ENCODE data around the gene PECR.

Gene PECR

DNA sequence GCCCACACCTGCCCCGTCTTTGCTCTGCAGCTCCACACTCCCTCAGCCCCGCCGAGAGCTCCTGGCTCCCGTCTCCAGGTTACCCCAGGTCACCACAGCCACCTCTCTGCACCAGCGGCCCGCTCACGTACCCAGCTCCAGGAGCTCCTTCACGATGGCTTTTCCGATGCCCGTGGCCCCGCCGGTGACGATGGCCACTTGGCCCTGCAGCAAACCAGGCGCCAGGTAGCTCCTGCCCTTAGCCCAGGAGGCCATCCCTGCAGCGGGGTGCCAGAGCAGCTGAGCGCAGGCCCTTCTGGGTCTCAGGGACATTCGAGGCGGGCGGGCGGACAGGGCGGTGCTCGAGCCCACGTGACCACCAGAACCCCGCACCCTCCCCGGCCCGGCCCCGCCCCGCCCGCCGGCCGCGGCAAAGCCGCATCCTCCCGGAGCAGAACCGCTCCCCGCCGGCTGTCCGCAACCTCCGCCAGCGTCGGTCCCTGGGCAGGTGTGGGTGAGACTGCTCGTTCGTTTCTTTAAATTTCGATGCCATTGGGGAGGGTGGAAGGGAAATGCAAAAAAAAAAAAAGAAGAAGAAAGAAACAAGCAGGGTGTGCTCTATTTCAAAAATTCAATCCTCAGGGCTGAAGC, at the start of gene PECR, which contains the start of gene TMEM169:
Gene PECR, minus strand, starts transcription at position 323 of the 630 bp plus-strand sequence. Its CDS starts 68 bp downstream, at position 255.
Gene TMEM169, plus strand, starts transcription at position 433 of the 630 bp plus-strand sequence. CDS start 14,045 bp downstream, outside the sequence.
- peak; percentile 31 for DNase-seq

DNA sequence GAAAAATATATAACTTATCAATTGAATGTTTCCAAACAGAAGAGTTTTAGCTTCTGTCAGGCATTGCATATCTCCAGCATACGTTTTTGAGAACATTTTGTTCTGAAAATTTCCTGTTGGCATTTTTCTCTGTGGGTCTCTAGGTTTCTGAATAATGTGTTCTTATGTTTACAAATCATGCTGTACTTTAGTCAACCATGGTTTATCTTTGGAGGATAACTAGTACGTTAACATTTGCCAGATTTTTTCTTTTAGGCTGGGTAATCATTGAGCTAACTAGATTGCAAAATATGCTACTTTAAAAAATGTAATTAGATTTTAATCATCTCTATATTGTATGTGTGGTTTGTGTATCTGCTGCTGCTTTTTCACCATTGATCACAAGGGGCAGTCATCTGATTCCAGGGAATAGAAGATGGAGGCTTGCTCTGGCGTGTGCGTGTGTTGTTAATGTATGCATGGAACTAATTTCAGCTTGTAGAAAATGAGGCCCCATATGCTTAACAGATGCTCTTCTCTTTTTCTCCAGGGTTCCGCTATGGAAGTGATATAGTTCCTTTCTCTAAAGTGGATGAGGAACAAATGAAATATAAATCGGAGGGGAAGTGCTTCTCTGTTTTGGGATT, 48.9 kb upstream of the PECR start:
- no peak for DNase-seq

DNA sequence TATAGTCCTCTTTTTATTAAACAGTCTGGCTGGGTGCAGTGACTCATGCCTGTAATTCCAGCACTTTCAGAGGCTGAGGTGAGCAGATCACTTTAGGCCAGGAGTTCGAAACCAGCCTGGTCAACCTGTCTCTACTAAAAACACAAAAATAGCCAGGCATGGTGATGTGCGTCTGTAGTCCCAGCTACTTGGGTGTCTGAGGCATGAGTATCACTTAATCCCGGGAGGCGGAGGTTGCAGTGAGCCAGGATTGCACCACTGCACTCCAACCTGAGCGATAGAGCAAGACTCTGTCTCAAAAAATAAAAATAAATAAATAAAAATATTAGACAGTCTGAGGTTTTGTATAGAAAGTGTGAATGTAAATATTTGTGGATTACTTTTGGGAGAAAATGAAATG, 45.3 kb upstream of the PECR start:
- DNase-seq: no peak

DNA sequence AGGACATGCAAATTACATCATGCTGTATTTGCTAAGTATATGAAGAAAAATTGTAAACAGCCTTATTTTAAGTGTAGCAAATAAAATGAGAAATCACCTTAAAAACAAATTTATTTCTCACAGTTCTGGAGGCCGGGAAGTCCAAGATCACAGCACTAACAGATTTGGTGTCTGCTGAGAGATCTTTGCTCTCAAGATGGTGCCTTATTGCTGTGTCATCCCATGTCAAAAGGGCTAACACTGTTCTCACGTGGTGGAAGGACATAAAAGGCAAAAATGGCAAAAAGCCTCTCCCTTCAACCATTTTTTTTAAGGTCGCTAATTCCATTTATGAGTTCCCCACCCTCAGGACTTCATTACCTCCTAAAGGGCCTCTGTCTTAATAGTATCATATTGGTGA, 39.6 kb upstream of the PECR start:
- no peak for DNase-seq

DNA sequence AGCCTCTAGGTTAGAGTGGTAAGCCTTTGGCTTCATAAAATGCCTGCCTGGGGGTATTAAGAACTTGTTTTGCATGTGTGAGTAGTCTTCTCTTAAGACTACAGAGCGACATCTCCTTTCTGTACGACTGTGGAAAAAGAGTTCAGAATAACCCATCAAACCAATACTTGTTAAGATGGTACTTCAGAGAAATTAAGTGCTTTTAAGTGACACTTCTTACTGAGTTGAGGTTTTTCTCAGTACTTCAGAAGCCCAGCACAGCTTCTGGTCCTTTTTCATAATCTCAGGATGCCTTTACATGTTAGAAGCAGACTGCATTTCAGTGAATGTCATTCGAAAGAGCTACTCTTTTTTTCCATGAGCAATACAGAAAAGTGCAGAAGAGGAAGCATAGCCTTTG, 38.4 kb upstream of the PECR start:
- DNase-seq: no peak

DNA sequence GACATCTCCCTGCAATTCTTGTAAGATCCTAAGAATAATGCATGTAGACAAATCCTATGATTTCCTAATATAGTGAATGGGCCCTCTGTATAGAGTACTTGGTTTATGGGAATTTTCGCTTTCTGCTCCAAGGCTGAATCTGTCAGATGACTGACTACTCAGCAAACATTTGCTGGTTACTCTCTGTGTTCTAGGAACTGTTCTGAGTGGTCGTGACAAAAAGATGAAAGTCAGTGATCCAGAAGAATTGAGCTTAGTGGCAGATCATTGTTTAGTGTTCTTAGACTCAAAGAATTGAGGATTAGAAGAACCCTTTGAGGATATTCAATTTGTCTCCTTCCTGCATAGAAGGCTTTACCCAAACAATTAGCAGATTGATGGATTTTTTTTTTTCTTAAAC, 37.5 kb upstream of the PECR start:
- no peak for DNase-seq

DNA sequence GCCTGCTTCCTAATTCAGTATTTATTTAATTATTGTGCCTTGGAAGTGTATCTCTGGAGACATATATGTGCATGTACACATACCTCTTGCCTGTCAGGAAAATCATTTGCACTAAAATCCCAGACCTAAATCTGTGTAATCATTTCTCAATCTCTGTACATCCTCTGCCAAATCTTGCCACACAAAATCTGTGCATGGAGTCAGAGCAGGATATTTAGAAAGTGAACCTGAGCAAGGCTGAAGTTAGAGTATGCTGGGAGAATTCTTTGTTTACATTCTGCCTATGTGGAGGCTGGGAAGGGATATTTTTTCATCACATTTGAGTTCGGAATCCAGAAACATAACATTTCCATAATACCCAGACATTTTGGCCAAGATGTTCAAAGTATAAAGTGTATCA, 36.9 kb upstream of the PECR start:
- no peak for DNase-seq

DNA sequence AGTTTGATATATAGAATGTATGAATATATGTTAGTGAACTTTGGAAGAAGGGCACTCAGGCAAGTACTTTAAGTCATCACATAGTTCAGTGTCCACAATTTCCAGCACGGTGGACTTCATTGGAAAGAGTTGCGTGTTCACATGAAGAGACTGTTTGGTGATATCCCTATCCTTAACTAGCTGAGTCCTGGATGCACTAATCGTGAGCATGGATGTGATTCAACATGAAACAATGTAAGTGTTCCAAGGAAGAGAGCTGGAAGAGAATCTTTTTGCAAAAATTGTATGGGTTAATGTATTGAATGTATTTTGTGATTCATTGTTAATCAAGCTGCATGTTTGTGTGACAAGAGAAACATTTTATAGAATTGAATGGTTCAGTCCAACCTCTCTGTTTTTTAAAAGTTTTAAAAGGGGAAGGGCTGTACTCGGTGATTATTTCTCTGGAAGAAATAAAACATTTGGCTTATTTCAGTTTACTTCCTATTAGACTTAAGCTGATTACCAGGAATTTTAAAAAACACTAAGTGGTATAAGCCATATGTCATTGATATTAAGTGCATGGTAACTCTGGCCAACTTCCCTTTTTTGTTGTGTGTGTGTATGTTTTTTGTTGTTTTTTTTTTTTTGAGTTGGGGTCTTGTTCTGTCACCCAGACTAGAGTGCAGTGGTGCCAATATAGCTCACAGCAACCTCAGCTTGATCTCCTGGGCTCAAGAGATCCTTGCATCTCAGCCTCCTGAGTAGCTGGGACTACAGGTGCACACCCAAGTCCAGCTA, 36.1 kb upstream of the PECR start:
- DNase-seq: no peak

DNA sequence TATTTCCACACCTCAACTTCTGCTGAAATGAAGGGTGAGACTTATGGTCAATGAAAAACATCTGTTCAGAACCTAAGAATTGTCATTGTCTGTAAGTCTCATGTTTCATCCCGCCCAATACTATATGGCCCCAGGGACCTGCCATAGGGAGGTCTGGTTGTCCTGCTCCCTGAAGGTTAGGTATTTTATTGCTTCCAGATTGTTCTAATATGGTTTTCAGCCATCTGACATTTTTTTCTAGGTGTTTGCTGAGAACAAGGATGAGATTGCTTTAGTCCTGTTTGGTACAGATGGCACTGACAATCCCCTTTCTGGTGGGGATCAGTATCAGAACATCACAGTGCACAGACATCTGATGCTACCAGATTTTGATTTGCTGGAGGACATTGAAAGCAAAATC, 34.8 kb upstream of the PECR start:
- no peak for DNase-seq

DNA sequence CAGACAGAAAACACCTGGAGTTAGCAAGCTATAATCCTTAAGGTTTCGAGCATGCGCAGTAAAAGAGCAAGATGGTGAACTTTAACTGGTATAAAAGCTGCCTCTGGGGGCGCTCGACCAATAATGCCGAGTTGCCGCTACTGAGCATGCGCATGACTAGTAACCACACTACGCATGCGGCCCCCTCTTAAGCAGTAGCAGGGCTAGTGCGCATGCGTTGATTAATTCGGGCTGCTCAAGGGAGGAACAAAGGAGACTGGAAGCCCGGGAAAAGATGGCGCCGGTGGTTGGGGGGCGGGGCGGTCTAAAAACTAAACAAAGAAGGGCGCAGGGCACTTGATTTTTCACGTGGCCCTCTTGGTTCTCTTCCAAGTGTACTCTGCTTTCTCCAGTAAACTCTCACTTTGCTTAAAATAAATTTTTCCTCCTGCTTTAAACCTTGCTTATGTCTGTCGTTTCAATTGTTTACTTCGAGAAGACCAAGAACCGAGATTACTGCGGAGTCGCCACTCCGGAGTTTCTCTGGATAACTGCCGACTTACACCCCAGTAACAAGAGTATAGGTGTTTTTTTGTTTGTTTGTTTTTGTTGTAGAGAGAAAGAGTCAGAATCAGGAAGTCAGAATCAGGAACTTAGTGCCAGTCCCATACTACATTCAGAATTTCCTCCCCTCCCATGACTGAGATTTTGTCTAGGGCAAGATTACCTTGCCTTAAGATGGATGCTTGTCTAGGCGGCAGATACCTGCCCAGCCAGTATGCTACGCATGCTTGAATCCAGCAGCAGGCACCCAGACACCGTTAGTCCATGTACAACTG, 33.3 kb upstream of the PECR start:
- DNase-seq: peak; percentile 98

DNA sequence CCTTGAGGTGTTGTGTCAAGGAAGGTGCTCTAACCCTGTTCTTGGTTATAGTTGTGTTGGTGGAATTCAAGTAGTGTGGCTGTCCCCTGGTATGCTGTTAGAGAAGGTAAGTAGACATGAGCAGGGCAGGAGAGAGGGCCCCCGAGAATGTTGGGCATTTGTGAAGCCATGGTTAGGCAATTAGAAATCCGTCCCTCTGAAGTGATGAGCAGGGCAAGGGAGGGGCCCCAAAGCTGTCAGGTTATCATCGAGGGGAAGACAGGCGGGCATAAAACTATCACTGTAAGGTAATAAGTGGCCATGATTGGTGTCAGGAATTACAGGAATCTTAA, 32.7 kb upstream of the PECR start:
- no peak for DNase-seq

DNA sequence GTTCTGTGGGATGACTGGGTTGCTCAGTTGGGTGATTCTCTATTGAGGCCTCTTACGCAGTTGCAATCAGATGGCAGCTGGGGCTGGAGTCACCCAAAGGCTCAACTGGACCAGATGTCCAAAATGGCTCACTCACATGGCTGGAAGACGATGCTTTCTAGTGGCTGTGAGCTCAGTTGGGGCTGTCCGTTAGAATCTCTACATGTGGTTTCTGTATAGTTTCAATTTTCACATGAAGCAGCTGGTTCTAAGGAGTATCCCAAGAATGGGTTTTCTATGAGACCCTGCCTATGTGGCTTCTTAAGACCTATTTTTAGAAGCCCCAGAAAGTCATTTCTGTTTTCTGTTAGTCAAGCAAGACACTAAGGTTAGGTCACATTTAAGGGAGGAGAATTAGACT, 32.0 kb upstream of the PECR start:
- no peak for DNase-seq

DNA sequence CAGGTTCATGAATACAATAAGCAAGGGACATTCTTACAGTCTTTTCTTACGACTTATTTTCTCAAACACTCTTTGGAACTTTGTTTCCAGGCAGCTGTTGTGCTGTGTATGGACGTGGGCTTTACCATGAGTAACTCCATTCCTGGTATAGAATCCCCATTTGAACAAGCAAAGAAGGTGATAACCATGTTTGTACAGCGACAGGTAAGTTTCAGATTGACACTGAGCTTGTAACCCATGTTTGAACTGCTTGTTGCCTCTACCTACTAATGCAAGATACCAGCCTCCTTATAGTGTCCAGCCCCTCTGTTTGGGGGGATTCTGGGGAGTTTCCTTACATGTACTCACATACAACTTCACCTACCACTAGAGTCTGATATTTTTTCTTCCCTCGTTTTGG, 31.3 kb upstream of the PECR start:
- DNase-seq: no peak

DNA sequence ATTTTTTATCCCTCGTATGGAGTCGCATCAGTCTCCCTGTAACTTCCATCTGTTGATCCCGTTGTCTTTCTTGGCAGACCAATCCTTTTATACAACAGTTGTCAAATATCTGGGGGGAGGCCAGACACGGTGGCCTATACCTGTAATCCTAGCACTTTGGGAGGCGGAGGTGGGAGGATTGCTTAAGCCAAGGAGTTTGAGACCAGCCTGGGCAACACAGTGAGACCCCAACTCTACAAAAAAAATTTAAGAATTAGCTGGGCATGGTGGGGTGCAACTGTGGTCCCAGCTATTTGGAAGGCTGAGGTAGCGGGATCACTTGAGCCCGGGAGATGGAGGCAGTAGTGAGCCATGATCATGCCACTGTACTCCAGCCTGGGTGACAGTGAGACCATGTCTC, 29.5 kb upstream of the PECR start:
- DNase-seq: no peak

DNA sequence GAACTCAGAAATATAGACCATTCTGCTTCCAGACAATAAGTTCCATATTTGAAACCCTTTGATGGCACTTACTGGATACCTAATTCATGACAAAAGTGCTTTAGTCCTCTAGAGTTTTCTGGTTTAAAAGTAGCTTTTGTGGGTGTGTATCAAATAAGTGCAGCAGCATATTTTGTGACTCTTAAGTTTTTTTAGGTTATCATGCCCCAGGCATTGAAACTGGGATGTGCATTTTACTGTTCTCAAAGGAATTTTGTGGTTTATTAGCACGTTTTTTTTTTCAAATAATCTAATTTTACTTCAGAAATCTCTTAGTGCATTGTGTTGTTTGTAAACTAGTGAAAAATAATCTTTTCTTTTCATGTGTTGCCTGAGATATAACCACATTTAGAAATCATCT, 29.0 kb upstream of the PECR start:
- DNase-seq: no peak

DNA sequence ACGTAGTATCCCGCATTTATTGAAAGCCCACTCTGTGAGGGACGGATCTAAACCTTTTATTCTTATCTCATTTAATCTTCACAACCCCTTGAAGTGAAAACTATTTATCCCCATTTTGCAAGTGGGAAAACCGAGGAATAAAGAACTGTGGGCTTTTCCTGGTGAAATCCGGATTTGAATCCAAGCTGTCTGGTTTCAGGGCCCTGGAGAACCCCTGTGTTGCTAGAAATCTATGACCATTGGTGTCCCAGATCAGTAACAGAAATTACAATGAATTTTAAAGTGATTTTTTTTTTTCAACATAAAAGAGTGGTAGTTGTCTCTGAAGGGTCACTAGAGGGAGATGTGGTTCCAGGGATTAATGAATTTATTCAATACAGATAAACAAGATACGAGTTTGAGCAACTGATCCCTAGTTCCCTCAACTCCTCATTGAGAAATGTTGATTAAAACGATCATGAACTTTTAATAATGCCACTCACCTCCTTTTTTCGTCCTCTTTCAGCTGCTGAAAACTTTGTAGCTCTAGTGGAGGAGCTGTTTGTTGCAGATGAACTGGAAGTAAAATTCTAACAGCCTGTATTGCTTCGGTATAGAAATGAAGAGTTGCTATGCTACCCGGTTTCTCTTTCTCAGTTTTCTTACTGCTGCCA, 28.5 kb upstream of the PECR start:
- DNase-seq: no peak

DNA sequence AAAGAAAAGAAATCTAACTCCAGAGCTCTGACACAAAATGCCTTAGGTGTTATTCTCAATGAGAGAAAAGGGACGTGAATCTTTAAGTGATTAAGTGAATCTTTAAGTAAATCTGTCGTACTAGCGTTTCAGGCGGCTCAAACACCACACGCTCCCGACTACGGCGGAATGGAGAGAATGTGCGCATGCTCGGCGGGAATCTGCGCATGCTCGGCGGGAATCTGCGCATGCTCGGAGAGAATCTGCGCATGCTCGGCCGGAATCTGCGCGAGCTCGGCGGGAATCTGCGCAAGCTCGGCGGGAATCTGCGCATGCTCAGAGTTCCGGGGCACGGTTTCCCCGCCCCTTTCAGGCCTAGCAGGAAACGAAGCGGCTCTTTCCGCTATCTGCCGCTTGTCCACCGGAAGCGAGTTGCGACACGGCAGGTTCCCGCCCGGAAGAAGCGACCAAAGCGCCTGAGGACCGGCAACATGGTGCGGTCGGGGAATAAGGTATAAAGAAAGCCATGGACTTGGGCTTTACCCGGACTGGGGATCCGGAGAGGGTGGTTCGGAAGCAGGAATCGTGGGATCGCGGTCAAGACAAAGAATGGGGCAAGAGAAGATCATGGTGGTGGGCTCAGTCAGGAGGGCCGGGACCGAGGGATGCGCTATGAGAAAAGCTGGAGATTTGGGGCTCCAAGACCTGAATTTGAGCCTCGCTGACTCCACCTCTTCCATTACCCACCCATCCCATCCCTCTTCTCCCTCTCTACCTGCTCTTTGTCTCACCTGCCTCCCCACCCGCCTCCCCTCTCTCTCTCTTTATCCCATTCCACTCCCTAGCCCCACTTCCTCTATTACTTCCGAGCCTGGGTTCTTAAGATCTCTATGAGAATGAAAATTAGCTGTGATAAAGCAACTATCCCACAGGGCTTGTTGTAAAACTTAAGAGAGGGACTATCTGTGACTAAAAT, 27.6 kb upstream of the PECR start, which contains the start of gene XRCC5:
Gene XRCC5, plus strand, starts transcription at position 382 of the 955 bp plus-strand sequence. Its CDS starts 89 bp downstream, at position 471.
- DNase-seq: peak; percentile 73

DNA sequence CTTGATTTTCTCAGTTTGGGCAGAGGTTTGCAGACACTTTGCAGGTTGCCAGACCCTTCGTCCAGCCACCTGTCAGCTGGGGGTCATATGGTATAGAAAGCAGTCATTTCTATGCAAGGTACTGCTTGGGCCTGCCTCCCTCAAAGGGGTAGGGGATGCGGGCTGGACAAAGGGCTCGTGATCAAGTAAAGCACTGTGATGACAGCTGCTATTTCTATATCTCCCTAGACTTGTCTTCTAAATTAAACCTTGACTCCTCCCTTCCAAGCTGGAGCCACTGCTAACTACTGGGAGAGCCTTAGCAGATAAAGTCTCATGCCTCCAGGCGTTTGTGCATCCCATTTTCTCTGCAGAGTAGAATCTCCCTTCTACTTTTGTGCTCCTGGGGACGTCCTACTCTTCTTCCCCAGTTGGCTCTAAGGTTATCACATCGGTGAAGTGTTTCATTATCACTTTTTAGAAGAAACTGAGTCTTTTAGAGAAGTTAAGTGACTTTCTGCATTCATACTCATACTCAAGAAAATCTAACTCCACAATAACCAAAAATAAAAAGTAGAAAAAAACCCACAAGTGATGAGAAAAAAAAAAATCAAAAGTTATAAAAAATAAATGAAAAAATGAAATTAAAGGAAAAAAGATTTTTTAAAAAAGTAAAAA, 26.8 kb upstream of the PECR start:
- no peak for DNase-seq

DNA sequence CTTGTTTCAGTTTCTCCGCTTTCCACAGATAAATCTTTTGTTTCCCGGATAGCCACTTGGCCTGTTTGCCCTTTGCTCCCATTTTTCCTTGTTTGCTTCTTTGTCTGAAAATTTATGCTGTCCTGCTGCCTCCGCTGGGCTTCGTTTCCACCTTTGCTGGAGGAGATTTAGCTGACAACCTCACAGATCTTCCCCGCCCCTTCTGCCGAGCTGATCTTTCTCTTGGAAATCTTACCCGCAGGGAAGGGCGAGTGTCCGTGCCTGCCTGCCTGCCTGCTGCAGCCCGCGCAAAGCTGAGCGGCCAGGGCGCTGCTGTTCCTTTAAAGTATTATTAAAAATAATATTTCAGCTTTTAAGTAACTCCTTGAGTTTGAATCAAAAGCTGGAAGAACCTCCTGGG, 26.2 kb upstream of the PECR start:
- no peak for DNase-seq

DNA sequence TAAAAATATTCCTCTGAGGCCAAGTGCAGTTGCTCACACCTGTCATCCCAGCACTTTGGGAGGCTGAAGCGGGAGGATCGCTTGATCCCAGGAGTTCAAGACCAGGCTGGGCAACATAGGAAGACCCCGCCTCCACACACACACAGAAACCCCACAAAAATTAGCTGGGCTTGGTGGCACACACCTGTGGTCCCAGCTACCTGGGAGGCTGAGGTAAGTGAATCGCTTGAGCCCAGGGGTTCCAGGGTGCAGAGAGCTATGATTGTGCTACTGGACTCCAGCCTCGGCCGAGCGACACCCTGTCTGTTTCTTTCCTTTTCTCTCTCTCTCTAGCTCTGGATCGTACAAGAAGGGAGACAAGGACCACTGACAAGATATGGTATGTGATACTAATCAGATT, 25.7 kb upstream of the PECR start:
- DNase-seq: no peak

DNA sequence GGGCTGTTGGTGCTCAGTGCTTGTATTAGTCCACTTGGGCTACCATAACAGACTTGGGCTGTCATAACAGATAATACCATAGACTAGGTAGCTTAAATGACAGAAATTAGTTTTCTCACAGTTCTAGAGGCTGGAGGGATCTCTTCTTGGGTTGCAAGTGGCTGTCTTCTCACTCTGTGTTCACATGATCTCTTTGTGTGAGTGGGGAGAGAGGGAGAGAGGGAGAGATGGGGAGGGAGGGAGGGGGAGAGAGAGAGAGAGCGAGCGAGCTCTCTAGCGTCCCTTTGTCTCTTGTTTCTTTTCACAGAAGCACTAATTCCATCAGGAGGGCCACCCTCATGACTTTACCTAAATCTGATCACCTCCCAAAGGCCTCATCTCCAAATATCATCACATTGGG, 23.1 kb upstream of the PECR start:
- DNase-seq: no peak

All from NCI-H2029 treated with DMSO at 0.1 percent for 48 hours (cell line).